TTC549 (cell line): ENCODE results near the gene BSN.

ENCODE experiments used
- FAIRE-seq: peaks from 2 replicates; lab custom pipeline; 2012; peaks lifted over from hg19 to GRCh38; lab: Jason Lieb, UNC

BSN gene

GRCh38 chr3:49700453-49701128 is 146.3 kb downstream of the BSN start:
- no peak for FAIRE-seq

GRCh38 chr3:49701388-49702077 is 147.3 kb downstream of the BSN start:
- no peak for FAIRE-seq

DNA sequence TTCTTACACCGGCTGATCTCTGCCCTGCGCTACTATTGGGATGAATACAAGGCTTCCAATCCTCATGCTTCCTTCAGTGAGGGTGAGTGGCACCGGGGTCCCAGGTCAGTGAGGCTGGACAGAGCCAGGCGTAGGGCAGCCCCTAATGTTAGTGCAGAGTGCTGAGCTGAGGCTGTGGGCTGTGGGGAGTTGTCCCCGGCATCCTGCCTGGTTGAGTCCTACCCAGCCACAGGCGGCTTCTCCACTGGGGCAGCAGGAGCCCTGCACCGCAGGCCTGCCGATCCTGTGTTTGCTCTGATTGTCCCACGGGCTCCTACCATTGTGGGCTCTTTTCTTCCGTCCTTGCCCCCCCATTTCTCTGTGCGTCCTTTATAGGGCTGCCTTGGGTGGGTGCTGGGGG is 148.4 kb downstream of the BSN start:
- no peak for FAIRE-seq

DNA sequence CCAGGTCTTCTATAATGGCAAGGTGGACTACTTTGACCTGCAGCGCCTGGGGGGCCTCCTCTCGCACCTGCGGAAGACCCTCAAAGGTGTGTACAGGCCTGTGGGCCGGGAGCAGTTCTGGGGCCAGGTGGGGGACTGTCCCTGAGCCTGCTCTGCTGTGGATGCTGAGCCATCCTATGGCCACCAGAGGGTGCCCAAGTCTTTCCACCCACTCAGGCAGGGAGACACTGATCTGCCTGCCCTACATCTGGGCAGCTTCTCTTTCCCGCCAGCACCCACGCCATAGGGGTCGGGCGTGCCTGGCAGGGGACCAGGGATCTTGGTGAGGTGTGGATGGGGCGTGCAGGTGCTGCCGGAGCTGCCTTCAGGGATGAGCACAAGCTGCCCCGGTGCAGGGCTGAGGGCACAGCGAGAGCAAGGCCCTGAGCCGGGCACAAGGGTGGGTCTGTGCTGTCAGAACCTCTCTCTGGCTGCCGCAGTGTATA is 149.2 kb downstream of the BSN start:
- FAIRE-seq = no peak

DNA sequence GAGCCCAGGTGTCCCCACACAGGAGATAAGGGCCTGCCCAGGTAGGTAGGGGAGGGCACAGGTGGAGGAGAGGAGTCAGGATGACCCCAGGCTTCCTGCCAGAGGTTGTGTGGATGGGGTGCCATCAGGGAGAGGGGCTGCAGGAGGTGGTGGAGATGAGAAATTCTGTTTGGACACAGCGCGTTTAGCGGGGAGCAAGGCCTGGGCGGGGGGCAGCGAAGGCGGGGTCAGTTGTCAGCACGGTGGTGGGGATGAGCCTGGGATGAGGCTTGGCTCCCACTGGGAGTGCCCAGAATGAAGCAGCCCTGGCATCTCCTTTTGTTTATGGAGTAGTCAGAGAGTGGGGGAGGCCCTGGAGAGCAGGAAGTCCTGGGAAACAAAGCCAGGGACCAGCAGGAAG is 149.7 kb downstream of the BSN start:
- no peak for FAIRE-seq

DNA sequence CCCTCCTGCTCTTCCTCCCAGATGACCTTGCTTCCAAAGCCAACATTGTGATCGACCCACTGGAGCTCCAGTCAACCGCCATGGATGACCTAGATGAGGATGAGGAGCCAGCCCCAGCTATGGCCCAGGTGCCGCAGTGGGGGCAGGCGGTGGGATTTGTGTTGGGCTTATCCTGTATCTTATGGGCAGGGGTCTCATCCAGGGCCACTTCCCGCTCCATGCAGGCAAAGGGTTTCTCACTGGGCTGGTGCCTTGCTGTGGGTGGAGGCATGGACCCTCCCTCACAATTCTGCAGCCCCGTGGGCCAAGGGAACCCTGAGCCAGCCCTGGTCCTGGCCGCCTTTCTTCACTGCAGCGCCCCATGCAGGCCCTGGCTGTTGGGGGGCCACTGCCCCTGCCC is 150.4 kb downstream of the BSN start:
- FAIRE-seq = no peak

- FAIRE-seq = no peak
These were observed 151.2 kb downstream of the BSN start for GRCh38 chr3:49705390-49705960.

GRCh38 chr3:49706456-49707112 is 152.3 kb downstream of the BSN start:
- no peak for FAIRE-seq

GRCh38 chr3:49707113-49707480 is 152.8 kb downstream of the BSN start:
- no peak for FAIRE-seq

GRCh38 chr3:49709852-49710251 is 155.6 kb downstream of the BSN start:
- FAIRE-seq = no peak

DNA sequence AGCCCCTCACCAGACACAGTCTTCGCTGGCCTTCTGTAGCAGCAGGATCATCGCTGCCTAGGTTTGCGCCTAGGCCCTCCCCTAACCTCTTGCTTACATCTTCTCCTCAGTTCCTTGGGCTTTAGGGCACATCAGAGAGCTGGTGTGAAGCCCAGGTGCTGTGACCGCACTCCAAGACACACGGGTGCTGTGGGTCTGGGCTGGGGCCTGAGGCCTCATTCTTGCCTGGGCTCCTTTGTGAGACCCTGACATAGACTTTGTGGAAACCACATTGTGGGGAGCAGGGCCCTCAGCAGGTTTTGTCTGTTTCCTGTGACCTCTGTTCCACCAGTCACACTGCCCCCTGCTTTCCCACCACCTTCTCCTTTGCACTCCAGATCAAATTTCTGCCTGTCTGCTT is 157.2 kb downstream of the BSN start:
- FAIRE-seq = no peak

DNA sequence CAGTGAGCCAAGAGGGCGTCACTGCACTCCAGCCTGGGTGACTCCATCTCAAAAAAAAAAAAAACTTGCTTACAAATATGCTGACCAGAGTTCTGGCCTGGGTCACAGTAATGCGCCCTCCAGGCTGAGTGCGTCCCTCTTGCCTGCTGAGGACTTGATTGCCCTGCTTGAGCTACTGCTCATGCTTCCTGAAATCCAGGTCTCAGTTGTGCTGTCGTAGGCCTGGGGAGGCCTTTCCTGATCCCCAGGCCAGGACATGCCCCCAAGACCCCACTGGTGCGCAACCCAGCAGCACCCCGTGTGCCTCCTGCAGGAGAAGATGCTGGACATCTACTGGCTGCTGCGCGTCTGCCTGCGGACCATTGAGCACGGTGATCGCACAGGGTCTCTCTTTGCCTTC is 157.9 kb downstream of the BSN start:
- FAIRE-seq = no peak

GRCh38 chr3:49712631-49713317 is 158.5 kb downstream of the BSN start:
- no peak for FAIRE-seq

DNA sequence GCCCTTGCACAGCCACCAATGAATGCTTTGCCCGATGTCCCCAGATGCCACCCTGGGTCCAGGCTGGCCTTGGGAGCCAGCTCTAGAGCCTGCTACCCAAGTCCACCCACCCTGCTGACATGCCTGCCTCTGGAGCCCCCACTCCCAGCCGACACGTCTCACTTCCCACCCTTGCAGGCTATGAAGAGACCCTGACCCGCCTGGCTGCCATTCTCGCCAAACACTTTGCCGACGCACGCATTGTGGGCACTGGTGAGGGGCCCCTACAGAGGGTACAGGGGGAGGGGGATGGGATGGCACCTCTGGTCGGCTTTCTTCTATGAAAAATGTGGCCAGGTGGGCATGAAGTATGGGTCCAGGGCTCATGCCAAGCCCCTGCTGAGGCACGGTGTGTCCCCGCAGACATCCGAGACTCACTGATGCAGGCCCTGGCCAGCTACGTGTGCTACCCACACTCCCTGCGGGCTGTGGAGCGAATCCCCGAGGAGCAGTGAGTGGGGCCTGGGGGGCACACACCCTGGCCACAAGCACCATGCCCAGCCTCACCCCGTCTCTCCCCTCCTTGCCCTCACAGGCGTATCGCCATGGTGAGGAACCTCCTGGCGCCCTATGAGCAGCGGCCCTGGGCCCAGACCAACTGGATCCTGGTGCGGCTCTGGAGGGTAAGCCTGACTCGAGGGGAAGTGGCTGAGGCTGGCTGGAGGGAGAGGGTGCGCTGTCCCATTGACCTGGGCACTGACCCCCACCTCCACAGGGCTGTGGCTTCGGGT is 159.2 kb downstream of the BSN start:
- no peak for FAIRE-seq

DNA sequence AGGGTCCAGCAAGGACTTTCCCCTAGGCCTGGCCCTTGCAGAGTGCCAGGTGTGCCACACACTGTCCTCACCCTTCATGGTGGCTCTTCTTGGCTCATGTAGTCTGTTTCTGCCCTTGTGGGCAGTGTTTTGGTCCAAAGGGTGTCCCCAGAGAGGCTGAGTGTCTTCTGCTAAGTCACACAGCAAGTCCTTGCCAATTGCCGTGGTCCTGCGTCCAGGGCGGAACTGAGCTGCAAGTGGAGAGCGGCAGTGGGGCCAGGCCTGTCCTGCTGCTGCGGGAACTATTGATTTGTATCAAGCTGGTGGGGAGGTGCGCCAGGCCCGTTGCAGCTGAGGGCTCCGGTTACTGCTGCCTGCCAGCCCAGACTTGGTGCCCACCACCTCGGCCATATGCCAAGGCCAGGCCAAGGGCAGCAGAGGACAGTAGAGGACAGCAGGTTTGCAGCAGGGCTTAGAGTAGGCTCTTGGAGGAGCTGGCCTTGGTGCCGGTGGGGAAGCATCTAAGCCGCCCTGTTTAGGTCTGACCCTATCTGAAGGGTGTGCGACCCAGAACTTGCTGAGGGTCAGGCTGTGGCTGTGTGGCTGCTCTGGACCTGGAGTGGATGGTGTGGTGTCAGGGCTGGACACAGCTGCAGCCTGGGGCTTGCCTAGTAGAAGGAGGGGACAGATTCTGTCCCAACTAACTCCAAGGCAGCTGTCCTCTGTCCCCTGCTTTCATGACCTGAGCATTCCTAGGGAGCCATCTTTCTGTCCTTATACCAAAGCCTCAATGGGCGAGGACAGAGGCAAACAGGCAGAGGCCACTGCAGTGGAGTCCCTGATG is 160.7 kb downstream of the BSN start:
- FAIRE-seq = no peak

- FAIRE-seq = no peak
These were observed 161.4 kb downstream of the BSN start for GRCh38 chr3:49715611-49716121.

DNA sequence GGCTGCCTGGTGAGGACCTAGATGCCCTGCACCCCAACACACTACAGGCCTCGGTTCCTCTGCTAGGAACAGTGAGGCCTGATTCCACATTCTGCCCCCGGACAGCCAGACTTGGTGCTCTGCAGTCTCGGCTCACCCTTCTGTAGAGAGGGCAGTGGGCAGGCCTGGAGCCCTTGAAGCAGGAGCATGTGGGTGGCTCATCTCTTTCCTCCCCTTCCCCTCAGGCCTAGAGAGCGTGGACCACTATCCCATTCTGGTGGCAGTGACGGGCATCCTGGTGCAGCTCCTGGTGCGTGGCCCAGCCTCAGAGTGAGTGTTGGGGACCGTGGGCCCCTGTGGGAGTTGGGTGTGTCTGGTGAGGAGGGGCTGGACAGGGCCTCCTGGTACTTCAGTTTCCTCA is 161.9 kb downstream of the BSN start:
- no peak for FAIRE-seq

DNA sequence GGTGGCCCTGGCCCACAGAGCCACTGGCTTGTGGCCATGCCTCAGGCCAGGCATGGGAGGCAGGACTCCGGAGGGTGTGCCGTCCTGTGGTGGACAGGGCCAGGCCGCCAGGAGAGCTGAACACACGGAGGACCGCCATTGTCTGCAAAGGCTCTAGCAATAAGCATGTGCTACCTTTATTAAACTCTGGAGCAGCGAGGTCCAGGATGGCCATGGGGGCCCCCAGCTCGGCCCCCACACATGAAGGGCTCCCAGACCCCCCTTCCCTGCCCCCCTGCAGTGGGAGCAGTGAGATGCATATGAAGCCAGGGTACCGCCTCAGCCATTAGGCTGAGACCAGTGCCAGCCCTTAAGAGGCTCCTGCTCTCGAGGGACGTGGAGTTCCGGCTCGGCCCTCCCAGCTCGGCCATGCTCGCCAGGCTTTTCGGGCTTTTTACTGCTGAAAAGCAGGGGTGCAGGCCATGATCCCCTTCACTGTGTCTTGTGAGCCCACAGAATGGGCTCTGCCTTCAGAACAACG is 162.5 kb downstream of the BSN start:
- no peak for FAIRE-seq

- no peak for FAIRE-seq
These were observed 163.1 kb downstream of the BSN start for GRCh38 chr3:49717211-49717958.
